IMR-90 (cell line): ENCODE measurements around the gene SEMA4A. TPM values are rescaled to one million over a fixed set of nuclear protein-coding genes. Genes with fewer than 3 reads are reported as not detected.

ENCODE experiments used
- ATAC-seq: fragments of 200-7000 bp; cut with Tn5 transposase; 2 replicates; pipeline ENCODE4 v1.9.1; 2020; ENCODE audit warnings: low read depth, mild to moderate bottlenecking, moderate library complexity
- BruUV-seq: library from RNA; stranded (reverse); fragments of 400-500 nt; replicated peaks from 2 replicates; lab custom pipeline; 2021; lab: Mats Ljungman, UMichigan
- CTCF ChIA-PET: fragments of 300-600 bp; formaldehyde crosslinking; extraction: SDS; loops from one replicate; lab custom pipeline; 2021; ENCODE audit warnings: antibody characterized with exemption; lab: Yijun Ruan, JAX
- POLR2A ChIA-PET: fragments of 300-600 bp; sonication (Branson Sonifier 250); formaldehyde crosslinking; loops from one replicate; lab custom pipeline; 2022; ENCODE audit warnings: antibody characterized with exemption; ENCODE audit not compliant: unreplicated experiment; lab: Charles Lee
- DNase-seq: peaks from one replicate; pipeline ENCODE4 v3.0.0; 2013
- H2AFZ ChIP-seq: replicated peaks from 2 replicates; pipeline ENCODE3; 2013; ENCODE audit warnings: low read length, mild to moderate bottlenecking; ENCODE audit not compliant: poor library complexity
- H2AK5ac ChIP-seq: 2 replicates; pipeline ENCODE4 v1.6.1; 2013; ENCODE audit warnings: low read depth, low read length, inconsistent platforms
- H2AK9ac ChIP-seq: replicated peaks from 2 replicates; pipeline ENCODE3; 2013; ENCODE audit warnings: mild to moderate bottlenecking, low read depth, low read length, moderate library complexity; ENCODE audit not compliant: poor library complexity
- H2BK120ac ChIP-seq: 2 replicates; pipeline ENCODE4 v1.6.1; 2013; ENCODE audit warnings: low read depth, low read length, inconsistent platforms
- H2BK15ac ChIP-seq: 3 replicates; pipeline ENCODE4 v1.6.1; 2013; ENCODE audit warnings: low read depth, low read length, inconsistent platforms
- H2BK20ac ChIP-seq: 2 replicates; pipeline ENCODE4 v1.6.1; 2013; ENCODE audit warnings: low read depth, mild to moderate bottlenecking, inconsistent platforms, low read length, moderate library complexity
- H2BK5ac ChIP-seq: 2 replicates; pipeline ENCODE4 v1.6.1; 2013; ENCODE audit warnings: mild to moderate bottlenecking, low read depth, low read length, inconsistent platforms; ENCODE audit not compliant: poor library complexity, severe bottlenecking
- H3K14ac ChIP-seq: replicated peaks from 2 replicates; pipeline ENCODE4 v1.6.1; 2013; ENCODE audit warnings: low read depth, low read length, inconsistent platforms
- H3K18ac ChIP-seq: 2 replicates; pipeline ENCODE4 v1.6.1; 2013; ENCODE audit warnings: low read depth, low read length, control low read depth
- H3K23ac ChIP-seq: 2 replicates; pipeline ENCODE4 v1.6.1; 2013; ENCODE audit warnings: low read depth, low read length, inconsistent platforms
- H3K27ac ChIP-seq: 2 replicates; pipeline ENCODE4 v1.5.1; 2013; ENCODE audit warnings: mild to moderate bottlenecking, control low read depth, low read length; ENCODE audit not compliant: insufficient read depth
- H3K27me3 ChIP-seq: 2 replicates; pipeline ENCODE4 v1.6.1; 2013; ENCODE audit warnings: low read length; ENCODE audit not compliant: control insufficient read depth, insufficient read depth
- H3K36me3 ChIP-seq: 2 replicates; pipeline ENCODE4 v1.6.1; 2013; ENCODE audit warnings: low read length, mixed read lengths; ENCODE audit not compliant: control insufficient read depth, insufficient read depth
- H3K4ac ChIP-seq: 2 replicates; pipeline ENCODE4 v1.6.1; 2013; ENCODE audit warnings: low read depth, low read length, inconsistent platforms
- H3K4me1 ChIP-seq: 2 replicates; pipeline ENCODE4 v1.6.1; 2013; ENCODE audit warnings: low read length, mixed read lengths; ENCODE audit not compliant: control insufficient read depth, insufficient read depth
- H3K4me2 ChIP-seq: 2 replicates; pipeline ENCODE4 v1.6.1; 2013; ENCODE audit warnings: low read depth, mild to moderate bottlenecking, control low read depth, low read length, moderate library complexity
- H3K4me3 ChIP-seq: 2 replicates; pipeline ENCODE4 v1.5.1; 2013; ENCODE audit warnings: low read depth, mild to moderate bottlenecking, control low read depth, low read length, moderate library complexity; ENCODE audit not compliant: insufficient read depth
- H3K56ac ChIP-seq: 2 replicates; pipeline ENCODE4 v1.6.1; 2013; ENCODE audit warnings: low read length, inconsistent platforms; ENCODE audit not compliant: insufficient read depth; ENCODE audit errors: extremely low read depth
- H3K79me1 ChIP-seq, 2 experiments: 2 replicates each; pipeline ENCODE4 v1.6.1; 2013; ENCODE audit warnings: low read length in 2 of 2, inconsistent platforms in 1 of 2, low read depth in 1 of 2
- H3K9ac ChIP-seq: 2 replicates; pipeline ENCODE4 v1.6.1; 2013; ENCODE audit warnings: low read depth, low read length, control low read depth
- H3K9me1 ChIP-seq: 2 replicates; pipeline ENCODE4 v1.6.1; 2013; ENCODE audit warnings: low read length, inconsistent platforms; ENCODE audit not compliant: insufficient read depth
- H3K9me3 ChIP-seq: 2 replicates; pipeline ENCODE4 v1.6.1; 2013; ENCODE audit warnings: low read length; ENCODE audit not compliant: control insufficient read depth, insufficient read depth
- H4K20me1 ChIP-seq: 2 replicates; pipeline ENCODE4 v1.6.1; 2013; ENCODE audit warnings: low read length, inconsistent platforms; ENCODE audit not compliant: insufficient read depth
- H4K5ac ChIP-seq: 2 replicates; pipeline ENCODE4 v1.6.1; 2013; ENCODE audit warnings: mild to moderate bottlenecking, low read depth, low read length, control low read depth
- H4K8ac ChIP-seq, 2 experiments: 2 replicates each; pipeline ENCODE4 v1.6.1; 2013; ENCODE audit warnings: low read depth in 2 of 2, low read length in 2 of 2, control low read depth in 1 of 2, inconsistent platforms in 1 of 2
- H4K91ac ChIP-seq: 2 replicates; pipeline ENCODE4 v1.6.1; 2013; ENCODE audit warnings: low read depth, low read length, inconsistent platforms; ENCODE audit not compliant: insufficient read depth
- BHLHE40 ChIP-seq: fragments of 150-350 bp; IDR thresholded peaks from 2 replicates; pipeline ENCODE4 v1.6.1; 2016; ENCODE audit warnings: mild to moderate bottlenecking, low read depth, low read length
- CEBPB ChIP-seq: IDR thresholded peaks from 2 replicates; pipeline ENCODE4 v1.6.1; 2012; ENCODE audit warnings: low read depth, low read length, improper control_type of control experiment
- CHD1 ChIP-seq: IDR thresholded peaks from 2 replicates; pipeline ENCODE4 v1.6.1; 2012; ENCODE audit warnings: low read depth, low read length, improper control_type of control experiment
- FOS ChIP-seq: fragments of 150-350 bp; IDR thresholded peaks from 2 replicates; pipeline ENCODE4 v1.6.1; 2016; ENCODE audit warnings: low read depth, low read length
- MAFK ChIP-seq: IDR thresholded peaks from 2 replicates; pipeline ENCODE4 v1.6.1; 2012; ENCODE audit warnings: low read depth, low read length, improper control_type of control experiment
- MAZ ChIP-seq: IDR thresholded peaks from 2 replicates; pipeline ENCODE4 v1.6.1; 2012; ENCODE audit warnings: low read depth, mild to moderate bottlenecking, low read length, improper control_type of control experiment, moderate library complexity, borderline replicate concordance
- MXI1 ChIP-seq: IDR thresholded peaks from 2 replicates; pipeline ENCODE4 v1.6.1; 2012; ENCODE audit warnings: low read depth, mild to moderate bottlenecking, low read length, moderate library complexity, borderline replicate concordance
- POLR2A ChIP-seq: IDR thresholded peaks from 2 replicates; pipeline ENCODE4 v1.6.1; 2012; ENCODE audit warnings: mild to moderate bottlenecking, low read depth, low read length
- RAD21 ChIP-seq: IDR thresholded peaks from 2 replicates; pipeline ENCODE4 v1.6.1; 2012; ENCODE audit warnings: low read length, improper control_type of control experiment
- RFX5 ChIP-seq: IDR thresholded peaks from 2 replicates; pipeline ENCODE4 v1.8.0; 2012; ENCODE audit warnings: low read depth, mild to moderate bottlenecking, low read length, moderate library complexity
- SMC3 ChIP-seq: fragments of 150-350 bp; IDR thresholded peaks from 2 replicates; pipeline ENCODE4 v1.6.1; 2016; ENCODE audit warnings: low read depth, mild to moderate bottlenecking, antibody characterized with exemption, low read length, moderate library complexity
- WGBS, 2 experiments: methylation state at CpG; one replicate each; pipeline versions ENCODE4 v1.1.5 to v1.1.7; 2013; ENCODE audit warnings: missing lambda C conversion rate in 2 of 2; ENCODE audit not compliant: insufficient read length in 1 of 2; ENCODE audit errors: extremely low coverage in 2 of 2; 5-methylcytosine and 5-hydroxymethylcytosine counted together
- dilution Hi-C: fragments of 300-500 bp; cut with HindIII; formaldehyde crosslinking; loops from one replicate; pipeline ENCODE4 v1.14.3; 2018; ENCODE audit warnings: low sequenced_read_pairs; ENCODE audit not compliant: unreplicated experiment
- in situ Hi-C: fragments of 300-500 bp; cut with MboI; formaldehyde crosslinking; loops from 3 replicates; pipeline ENCODE4 v1.14.3; 2019; ENCODE audit warnings: low sequenced_read_pairs, inconsistent platforms, mixed read lengths
- intact Hi-C: fragments of 100-400 bp; cut with micrococcal nuclease; formaldehyde crosslinking; loops from 2 replicates; pipeline ENCODE4 v1.10.0; 2022
- polyA plus RNA-seq, 3 experiments: library from polyadenylated mRNA; depleted of rRNA; stranded (reverse); fragments of >200 nt; gene quantifications; 2 replicates each; pipeline ENCODE4 v1.2.3, GENCODE V29; 2012; ENCODE audit warnings: low replicate concordance in 1 of 3
- total RNA-seq: library from RNA; depleted of rRNA; stranded (reverse); fragments of >200 nt; gene quantifications from 2 replicates; pipeline ENCODE4 v1.2.3, GENCODE V29; 2012
- TF ChIP-seq, protein P1 (sequence below): conservative IDR thresholded peaks from 2 replicates; pipeline ENCODE4 v1.5.1; 2012; ENCODE audit warnings: mild to moderate bottlenecking, low read depth, low read length, improper control_type of control experiment

The SEMA4A gene
- total and polyA plus RNA-seq, 2 of the 4 experiments (the other 2 are of a cell fraction): 0.18 to 0.86 TPM

DNA sequence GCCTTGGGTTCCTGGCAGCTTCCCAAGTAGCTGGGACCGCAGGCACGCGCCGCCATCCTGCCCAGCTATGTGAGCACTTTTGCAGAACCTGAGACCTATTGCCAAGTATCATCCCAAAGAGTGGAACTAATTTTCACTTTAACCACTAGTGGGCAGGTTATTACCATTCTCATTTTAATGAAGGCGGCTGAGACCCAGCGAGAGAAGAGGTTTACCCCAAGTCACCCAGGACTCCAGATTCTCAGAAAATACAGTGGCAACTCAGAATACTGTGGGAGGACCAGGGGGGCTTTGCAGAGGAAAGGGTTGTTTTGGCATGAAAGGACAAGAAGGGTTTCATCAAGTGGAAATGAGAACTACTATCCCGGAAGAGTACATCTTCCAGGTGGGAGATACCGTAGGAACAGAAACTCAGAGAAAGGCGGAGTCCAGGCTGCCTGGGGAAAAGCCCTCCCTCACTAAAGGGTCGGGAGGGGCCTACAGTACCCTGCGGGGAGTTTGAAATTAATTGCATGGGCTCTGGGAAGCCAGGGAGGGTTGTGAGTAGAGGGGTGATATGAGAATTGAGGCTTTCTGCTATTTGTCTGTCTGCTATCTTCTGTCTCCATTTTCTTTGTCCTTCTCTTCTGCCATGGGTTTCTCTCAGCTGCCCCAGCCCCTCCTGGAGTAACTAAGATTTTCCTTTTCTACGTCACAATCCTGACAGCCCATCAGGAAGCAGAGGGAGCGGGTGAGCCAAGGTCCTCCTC lies 7.2 kb upstream of the SEMA4A start:
- Histone ChIP-seq H2BK120ac (no peak overlapping the region), H2BK20ac (no peak overlapping the region), H4K5ac (peak overlapping the region; percentile 14; the same call in 1 of the 2 replicates), H2BK15ac (no peak overlapping the region), H3K4ac (peak overlapping the region; percentile 31; the same call in 1 of the 2 replicates), H2BK5ac (no peak overlapping the region), H3K9me1 (0 out of 2 replicates have a peak, but pooled peaks cover 8% of the 10 kb centered on the region), H3K4me3 (no peak overlapping the region), H3K56ac (no peak overlapping the region), H3K18ac (no peak overlapping the region; the same call in 1 of the 2 replicates), H3K23ac (no peak overlapping the region), H3K4me1 (peaks cover 11% of the 10 kb centered on the region; the same call in 1 of the 2 replicates), H4K8ac (no peak overlapping the region; a peak in 1 of 4 replicates), H4K20me1 (peaks cover 17% of the 10 kb centered on the region), H3K9me3 (no peaks in the 10 kb centered on the region), H2AK5ac (no peak overlapping the region), H3K27ac (no peak overlapping the region), H4K91ac (no peak overlapping the region), H2AFZ (peak overlapping the region; percentile 60), H3K9ac (peak overlapping the region; percentile 39; the same call in 1 of the 2 replicates), H3K27me3 (peaks cover 14% of the 10 kb centered on the region; the same call in 1 of the 2 replicates), H3K36me3 (peaks cover 5% of the 10 kb centered on the region), H3K4me2 (no peak overlapping the region; the same call in 1 of the 2 replicates), H3K14ac (no peak overlapping the region; the same call in 1 of the 2 replicates), H2AK9ac (peak overlapping the region; percentile 75), H3K79me1 (peaks cover 0 to 11% of the 10 kb centered on the region in 2 experiments; a peak in 2 of 4 replicates)
- DNase-seq (peak; percentile 94), ATAC-seq (peak; percentile 74)
- dilution Hi-C loops: no loop called here
- 0% methylated on average over 4 of the region's 13 CpGs; no CpG with 5 or more reads in 1 of the 2 experiments for WGBS, 2 experiments
- CTCF ChIA-PET: interaction anchor here (0.7 to 1.0 kb wide), 7 partner anchors 18 to 87 kb away, joined by 3 to 7 read pairs (median 3); no protein-coding TSS in a partner anchor
- intact Hi-C loops: loop anchor here (1.0 to 2.0 kb wide), 3 partner anchors 47 to 173 kb away; no protein-coding TSS in a partner anchor
- no TSS peak for BruUV-seq
- in situ Hi-C loops: loop anchor here (5.0 kb wide), 1 partner anchor 81 kb away; no protein-coding TSS in a partner anchor
- POLR2A ChIA-PET: no interaction called here
- TF ChIP-seq MXI1: 0 out of 2 replicates have a peak, but pooled peaks have one; percentile 55
- no peak for TF ChIP-seq MAZ
- peak; percentile 72 for TF ChIP-seq SMC3
- TF ChIP-seq RAD21: peak; percentile 80
- no peak for TF ChIP-seq CHD1
- TF ChIP-seq FOS: no peak
- TF ChIP-seq CEBPB: no peak
- TF ChIP-seq POLR2A: peak; percentile 57; the same call in 1 of the 2 replicates
- TF ChIP-seq, protein P1, sequence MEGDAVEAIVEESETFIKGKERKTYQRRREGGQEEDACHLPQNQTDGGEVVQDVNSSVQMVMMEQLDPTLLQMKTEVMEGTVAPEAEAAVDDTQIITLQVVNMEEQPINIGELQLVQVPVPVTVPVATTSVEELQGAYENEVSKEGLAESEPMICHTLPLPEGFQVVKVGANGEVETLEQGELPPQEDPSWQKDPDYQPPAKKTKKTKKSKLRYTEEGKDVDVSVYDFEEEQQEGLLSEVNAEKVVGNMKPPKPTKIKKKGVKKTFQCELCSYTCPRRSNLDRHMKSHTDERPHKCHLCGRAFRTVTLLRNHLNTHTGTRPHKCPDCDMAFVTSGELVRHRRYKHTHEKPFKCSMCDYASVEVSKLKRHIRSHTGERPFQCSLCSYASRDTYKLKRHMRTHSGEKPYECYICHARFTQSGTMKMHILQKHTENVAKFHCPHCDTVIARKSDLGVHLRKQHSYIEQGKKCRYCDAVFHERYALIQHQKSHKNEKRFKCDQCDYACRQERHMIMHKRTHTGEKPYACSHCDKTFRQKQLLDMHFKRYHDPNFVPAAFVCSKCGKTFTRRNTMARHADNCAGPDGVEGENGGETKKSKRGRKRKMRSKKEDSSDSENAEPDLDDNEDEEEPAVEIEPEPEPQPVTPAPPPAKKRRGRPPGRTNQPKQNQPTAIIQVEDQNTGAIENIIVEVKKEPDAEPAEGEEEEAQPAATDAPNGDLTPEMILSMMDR: peak; percentile 78
- TF ChIP-seq RFX5: no peak
- 0 out of 2 replicates have a peak, but pooled peaks have one; percentile 9 for TF ChIP-seq MAFK
- peak; percentile 95 for TF ChIP-seq BHLHE40
